HepG2 (cell line): ENCODE results near the gene NELFCD. TPM values are rescaled to one million over a fixed set of nuclear protein-coding genes. Genes with fewer than 3 reads are reported as not detected.

Source experiments
- ADNP ChIP-seq: sonication (generic); formaldehyde crosslinking; IDR thresholded peaks from 2 replicates; pipeline ENCODE4 v1.4.0; 2020; ENCODE audit warnings: missing genetic modification reagents
- AKAP8 ChIP-seq: sonication (generic); formaldehyde crosslinking; IDR thresholded peaks from 2 replicates; pipeline ENCODE4 v1.5.1; 2020; ENCODE audit warnings: mild to moderate bottlenecking, missing genetic modification reagents
- CENPT ChIP-seq: sonication (generic); formaldehyde crosslinking; IDR thresholded peaks from 2 replicates; pipeline ENCODE4 v1.8.0; 2022; ENCODE audit warnings: low read depth, mild to moderate bottlenecking, moderate library complexity, missing genetic modification reagents
- HNF1B ChIP-seq: sonication (generic); formaldehyde crosslinking; IDR thresholded peaks from 2 replicates; pipeline ENCODE4 v1.5.1; 2020; ENCODE audit warnings: mild to moderate bottlenecking, moderate library complexity, missing genetic modification reagents
- HOXA3 ChIP-seq: sonication (generic); formaldehyde crosslinking; IDR thresholded peaks from 2 replicates; pipeline ENCODE4 v1.5.0; 2020; ENCODE audit warnings: missing genetic modification reagents
- HOXA9 ChIP-seq: sonication (generic); formaldehyde crosslinking; IDR thresholded peaks from 2 replicates; pipeline ENCODE4 v1.8.1; 2022; ENCODE audit warnings: missing genetic modification reagents, mild to moderate bottlenecking, moderate library complexity, borderline replicate concordance
- NFAT5 ChIP-seq: sonication (generic); formaldehyde crosslinking; IDR thresholded peaks from 2 replicates; pipeline ENCODE4 v1.4.0; 2020; ENCODE audit warnings: missing genetic modification reagents
- NFATC3 ChIP-seq: sonication (generic); formaldehyde crosslinking; IDR thresholded peaks from 2 replicates; pipeline ENCODE4 v1.5.1; 2020; ENCODE audit warnings: mild to moderate bottlenecking, missing genetic modification reagents
- NR3C1 ChIP-seq: sonication (generic); formaldehyde crosslinking; IDR thresholded peaks from 2 replicates; pipeline ENCODE4 v1.4.0; 2020; ENCODE audit warnings: missing genetic modification reagents
- PAF1 ChIP-seq: IDR thresholded peaks from 2 replicates; pipeline ENCODE4 v1.6.1; 2016; ENCODE audit warnings: missing genetic modification reagents, missing compliant biosample characterization
- SMC3 ChIP-seq: IDR thresholded peaks from 2 replicates; pipeline ENCODE4 v1.6.1; 2011; ENCODE audit warnings: low read length, improper control_type of control experiment
- XRCC5 ChIP-seq: fragments of 200-400 bp; formaldehyde crosslinking; optimal IDR thresholded peaks from 2 replicates; pipeline ENCODE3; 2017; ENCODE audit warnings: mild to moderate bottlenecking, low read length
- ZBTB34 ChIP-seq: sonication (generic); formaldehyde crosslinking; IDR thresholded peaks from 2 replicates; pipeline ENCODE4 v1.8.0; 2022; ENCODE audit warnings: mild to moderate bottlenecking, missing genetic modification reagents
- ZC3H4 ChIP-seq: sonication (generic); formaldehyde crosslinking; IDR thresholded peaks from 2 replicates; pipeline ENCODE4 v1.4.0; 2020; ENCODE audit warnings: missing genetic modification reagents, borderline replicate concordance
- ZFP1 ChIP-seq: IDR thresholded peaks from 2 replicates; pipeline ENCODE4 v1.6.1; 2016
- ZMYM2 ChIP-seq: sonication (generic); formaldehyde crosslinking; IDR thresholded peaks from 2 replicates; pipeline ENCODE4 v1.8.0; 2022; ENCODE audit warnings: mild to moderate bottlenecking, missing genetic modification reagents
- ZMYM4 ChIP-seq: sonication (generic); formaldehyde crosslinking; IDR thresholded peaks from 2 replicates; pipeline ENCODE4 v1.8.1; 2023; ENCODE audit warnings: mild to moderate bottlenecking, missing genetic modification reagents
- ZNF10 ChIP-seq: sonication (generic); formaldehyde crosslinking; IDR thresholded peaks from 2 replicates; pipeline ENCODE4 v1.4.0; 2020; ENCODE audit warnings: mild to moderate bottlenecking, low read depth, missing genetic modification reagents, borderline replicate concordance
- ZNF17 ChIP-seq: sonication (generic); formaldehyde crosslinking; IDR thresholded peaks from 2 replicates; pipeline ENCODE4 v1.5.0; 2020; ENCODE audit warnings: mild to moderate bottlenecking, missing genetic modification reagents
- ZNF20 ChIP-seq: sonication (generic); formaldehyde crosslinking; IDR thresholded peaks from 2 replicates; pipeline ENCODE4 v1.4.0; 2020; ENCODE audit warnings: mild to moderate bottlenecking, moderate library complexity, missing genetic modification reagents
- ZNF367 ChIP-seq: sonication (generic); formaldehyde crosslinking; IDR thresholded peaks from 2 replicates; pipeline ENCODE4 v1.4.0; 2020; ENCODE audit warnings: missing genetic modification reagents, borderline replicate concordance
- ZNF616 ChIP-seq: sonication (generic); formaldehyde crosslinking; IDR thresholded peaks from 2 replicates; pipeline ENCODE4 v1.5.0; 2020; ENCODE audit warnings: low read depth, mild to moderate bottlenecking, missing genetic modification reagents
- polyA plus RNA-seq, 8 experiments: library from polyadenylated mRNA; depleted of rRNA in 3 of 8; stranded (reverse) in 7 of 8; unstranded in 1 of 8; fragments of >200 nt; fragmentation: Illumina TruSeq in 4 of 8; extraction: Trizol in 4 of 8; gene quantifications; 2 replicates each; pipeline versions ENCODE4 v1.2.1 to v1.2.3, GENCODE V29; 2011 to 2016; ENCODE audit warnings: low read depth in 4 of 8, missing spikeins in 1 of 8, mixed read lengths in 1 of 8; ENCODE audit not compliant: insufficient read depth in 1 of 8
- total RNA-seq, 5 experiments: library from RNA; depleted of rRNA; stranded (reverse); fragments of >200 nt; fragmentation: Illumina TruSeq; extraction: Trizol; gene quantifications; 2 replicates each; pipeline ENCODE4 v1.2.3, GENCODE V29; 2016; ENCODE audit warnings: low read depth in 1 of 5

Gene NELFCD
- total and polyA plus RNA-seq, 2 of the 13 experiments (the other 11 are each of a cell fraction or from before 2014, with no cell fraction given) = 159 to 203 TPM

DNA sequence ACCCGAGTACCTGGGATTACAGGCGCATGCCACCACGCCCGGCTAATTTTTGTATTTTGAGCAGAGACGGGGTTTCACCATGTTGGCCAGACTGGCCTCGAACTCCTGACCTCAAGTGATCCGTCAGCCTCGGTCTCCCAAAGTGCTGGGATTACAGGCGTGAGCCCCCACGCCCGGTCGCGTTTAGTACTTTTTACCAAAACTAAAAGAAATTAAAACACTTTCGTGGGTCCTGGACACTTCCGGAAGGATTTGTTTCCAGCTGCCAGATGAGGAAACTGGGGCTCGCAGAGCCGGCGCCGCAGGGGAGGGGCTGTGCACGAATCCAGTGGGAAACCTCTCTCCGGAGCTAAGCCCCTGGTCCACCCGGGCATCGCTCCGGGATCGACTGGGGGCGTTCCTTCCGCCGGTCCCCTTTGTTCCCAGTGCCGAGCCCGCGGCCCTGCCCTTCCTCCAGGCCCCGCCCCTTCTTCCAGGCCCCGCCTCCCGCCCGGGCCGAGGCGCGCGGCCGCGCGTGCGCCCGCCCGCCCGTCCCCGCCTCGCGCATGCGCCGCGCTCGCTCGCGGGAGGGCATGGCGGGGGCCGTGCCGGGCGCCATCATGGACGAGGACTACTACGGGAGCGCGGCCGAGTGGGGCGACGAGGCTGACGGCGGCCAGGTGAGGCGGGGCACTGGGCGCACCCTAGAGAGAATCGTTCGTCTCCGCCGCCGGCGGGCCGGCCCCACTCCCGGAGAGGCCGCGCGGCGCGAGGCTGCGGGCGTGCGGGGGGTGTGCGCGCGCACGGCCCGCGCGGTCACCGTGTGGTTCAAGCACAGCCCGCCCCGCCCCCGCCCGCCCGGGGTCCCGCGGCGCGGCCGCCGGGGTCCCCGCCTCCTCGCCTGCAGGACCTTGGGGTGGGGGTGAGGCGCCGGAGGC lies at the start of gene NELFCD (continued):
- TF ChIP-seq HOXA9 (CRISPR knock-in tag) (no peak), SMC3 (no peak), ZNF20 (CRISPR knock-in tag) (no peak), ADNP (0 out of 2 replicates have a peak, but pooled peaks have one; percentile 33), HNF1B (CRISPR knock-in tag) (peak; percentile 75), ZMYM4 (CRISPR knock-in tag) (peak; percentile 31), XRCC5 (no peak), ZFP1 (no peak), NR3C1 (CRISPR knock-in tag) (no peak), NFATC3 (CRISPR knock-in tag) (no peak), PAF1 (CRISPR knock-in tag) (no peak), ZNF17 (CRISPR knock-in tag) (no peak), AKAP8 (CRISPR knock-in tag) (no peak), ZNF616 (CRISPR knock-in tag) (peak; percentile 92), ZBTB34 (CRISPR knock-in tag) (0 out of 2 replicates have a peak, but pooled peaks have one; percentile 55), HOXA3 (CRISPR knock-in tag) (peak; percentile 83), ZC3H4 (CRISPR knock-in tag) (no peak), CENPT (0 out of 2 replicates have a peak, but pooled peaks have one; percentile 48), ZNF10 (CRISPR knock-in tag) (no peak), NFAT5 (CRISPR knock-in tag) (no peak), ZMYM2 (CRISPR knock-in tag) (peak; percentile 92), ZNF367 (no peak)
